ENCODE data around the gene SLC5A12. TPM values are rescaled to one million over a fixed set of nuclear protein-coding genes. Genes with fewer than 3 reads are reported as not detected.

The SLC5A12 gene
- polyA plus RNA-seq, 1 donor = 0.03 TPM

DNA sequence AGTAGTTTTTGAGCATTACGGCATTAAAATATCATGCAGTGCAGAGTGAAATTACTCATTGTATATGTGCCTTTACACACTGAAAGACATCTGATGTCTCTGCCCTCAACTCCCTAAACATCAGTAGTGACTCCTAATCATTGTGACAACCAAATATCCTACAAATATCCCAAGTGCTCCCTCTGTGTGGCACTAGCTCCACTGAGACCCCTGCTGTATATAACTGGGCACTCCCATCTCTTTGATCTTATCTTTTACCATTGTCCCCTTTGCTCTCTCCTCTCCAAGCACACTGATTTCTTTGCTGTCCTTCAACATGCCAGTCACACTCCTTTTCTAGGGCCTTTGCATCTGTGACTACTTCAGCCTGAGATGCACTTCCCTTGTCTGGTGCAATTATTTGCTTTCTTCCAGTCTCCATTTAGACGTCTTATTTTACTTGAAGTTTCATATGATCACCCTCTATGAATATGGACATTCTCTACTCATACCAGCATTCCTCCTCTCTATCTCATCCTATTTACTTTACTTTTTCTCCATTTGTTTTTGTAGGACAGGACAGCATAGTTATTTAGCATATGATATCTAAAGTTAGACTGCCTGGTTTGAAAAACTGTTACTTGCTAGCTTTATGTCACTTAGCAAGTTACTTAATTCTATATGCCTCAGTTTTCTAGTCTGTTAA, 2.4 kb downstream of the SLC5A12 start:
- DNase-seq = no peak

DNA sequence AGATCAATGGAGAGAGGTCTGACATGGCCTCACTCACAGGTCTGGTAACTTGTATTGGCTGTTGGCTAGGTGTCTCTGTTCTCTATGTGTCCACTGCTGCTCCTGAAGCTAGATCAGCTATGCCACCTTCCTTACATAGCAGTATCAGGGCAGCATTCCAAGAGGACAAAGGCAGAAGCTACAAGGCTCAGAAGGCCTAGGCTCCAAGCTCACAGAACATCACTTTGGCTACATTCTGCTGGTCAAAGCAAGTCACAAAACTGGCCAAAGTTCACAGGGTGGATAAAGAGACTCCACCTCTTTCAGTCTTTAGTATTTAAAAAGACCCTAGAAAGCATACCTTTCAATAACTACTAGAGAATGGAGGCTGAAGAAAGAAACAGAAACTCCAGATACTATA, 4.1 kb downstream of the SLC5A12 start:
- no peak for DNase-seq

DNA sequence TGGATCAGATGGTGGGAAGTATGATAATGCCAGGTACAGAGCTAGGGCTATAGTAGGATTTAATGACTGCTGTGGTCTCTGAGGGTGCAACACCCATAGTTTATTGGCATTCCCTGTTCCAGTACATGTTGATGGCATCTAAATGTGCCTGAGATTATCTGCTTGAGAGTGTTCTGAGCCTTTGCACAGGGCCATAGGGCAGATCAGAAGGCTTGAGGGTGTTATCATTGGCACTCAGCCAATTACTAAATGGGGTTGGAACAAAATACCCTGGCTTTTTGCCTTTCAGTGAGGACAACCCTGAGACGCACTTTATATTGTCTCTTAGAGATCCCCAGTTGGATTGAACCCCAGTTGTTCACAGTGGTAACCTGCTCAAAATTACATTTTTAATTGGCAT, 6.7 kb downstream of the SLC5A12 start:
- no peak for DNase-seq

DNA sequence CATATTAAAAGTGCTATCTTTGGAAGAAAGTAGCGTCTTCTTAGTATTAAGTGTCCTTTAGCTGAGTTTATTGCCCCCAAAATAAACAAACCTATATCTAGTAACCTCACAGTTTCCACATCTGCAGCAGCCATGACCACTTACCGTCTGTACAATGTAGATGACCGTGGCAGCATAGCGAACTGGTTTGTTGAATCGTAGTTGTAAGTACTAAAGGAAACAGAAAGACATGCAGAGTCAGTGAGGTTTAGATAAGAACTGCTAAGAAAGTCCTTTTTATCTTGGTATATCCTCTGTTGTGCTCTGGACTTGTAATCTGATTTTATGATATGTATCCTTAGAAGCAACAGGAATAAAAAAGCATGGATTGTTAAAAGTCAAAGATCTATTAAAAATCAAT, 9.4 kb downstream of the SLC5A12 start:
- DNase-seq = no peak

DNA sequence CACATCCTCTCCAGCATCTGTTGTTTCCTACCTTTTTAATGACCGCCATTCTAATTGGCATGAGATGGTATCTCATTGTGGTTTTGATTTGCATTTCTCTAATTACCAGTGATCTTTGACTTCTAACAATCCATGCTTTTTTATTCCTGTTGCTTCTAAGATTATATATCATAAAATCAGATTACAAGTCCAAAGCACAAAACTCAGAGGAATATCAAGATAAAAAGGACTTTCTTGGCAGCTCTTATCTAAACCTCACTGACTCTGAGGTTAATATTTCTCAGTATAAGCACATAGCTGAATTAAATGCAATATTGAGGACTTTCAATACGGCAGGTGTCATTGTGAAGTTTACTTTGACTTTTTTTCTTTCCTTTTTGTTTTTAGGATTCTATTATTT, 11.4 kb downstream of the SLC5A12 start:
- no peak for DNase-seq

DNA sequence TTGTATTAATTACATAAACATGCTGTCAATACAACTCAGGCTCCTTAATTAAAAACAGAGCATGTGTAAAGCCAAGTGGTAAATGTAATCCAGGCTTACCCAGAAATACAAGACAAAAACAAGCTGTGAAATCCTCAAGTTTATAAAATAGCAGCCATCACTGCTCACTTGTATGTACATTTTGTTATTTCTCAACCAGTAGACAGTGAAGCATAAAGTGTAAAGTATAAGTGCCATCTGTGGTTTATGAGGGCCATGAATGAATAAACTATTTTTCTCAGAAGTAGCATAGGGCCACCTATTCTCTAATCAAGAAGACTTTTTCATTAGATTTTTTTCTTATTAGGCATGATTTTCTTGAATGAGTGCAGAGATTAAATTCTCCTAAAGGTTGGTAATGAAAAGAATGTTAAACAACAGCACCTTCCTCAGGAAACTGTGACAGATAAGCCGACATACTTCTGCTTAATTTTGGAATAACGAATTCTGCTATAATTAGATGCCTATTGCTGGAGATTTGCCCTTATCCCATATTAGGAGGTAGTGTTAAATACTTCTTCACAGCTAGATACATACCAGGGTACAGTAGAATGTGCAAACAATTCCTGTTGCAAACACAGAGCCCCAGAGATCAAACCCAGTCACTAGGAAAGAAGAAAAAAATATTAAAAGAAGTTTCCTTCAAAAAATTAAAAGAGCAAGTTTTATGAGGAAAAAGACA, 13.0 kb downstream of the SLC5A12 start:
- DNase-seq = no peak

DNA sequence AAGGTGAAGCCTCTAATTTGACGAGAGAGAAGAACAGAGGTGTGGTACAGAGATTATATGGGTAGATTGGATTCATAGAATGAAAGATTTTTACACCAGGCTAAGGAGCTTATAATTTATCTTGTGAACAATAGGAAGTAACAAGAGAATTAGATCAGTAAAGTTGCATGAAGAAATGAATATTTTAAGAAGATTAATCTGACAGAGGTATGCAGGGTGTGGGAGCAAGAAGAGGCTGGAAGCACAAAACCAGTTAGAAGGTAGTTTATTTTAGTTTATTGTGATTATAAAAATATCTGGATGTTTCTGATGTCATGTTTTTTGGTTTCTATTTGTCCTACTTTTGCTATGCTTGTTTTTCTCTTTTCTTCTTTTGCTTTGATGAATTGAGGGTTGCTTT, 15.7 kb downstream of the SLC5A12 start:
- no peak for DNase-seq

DNA sequence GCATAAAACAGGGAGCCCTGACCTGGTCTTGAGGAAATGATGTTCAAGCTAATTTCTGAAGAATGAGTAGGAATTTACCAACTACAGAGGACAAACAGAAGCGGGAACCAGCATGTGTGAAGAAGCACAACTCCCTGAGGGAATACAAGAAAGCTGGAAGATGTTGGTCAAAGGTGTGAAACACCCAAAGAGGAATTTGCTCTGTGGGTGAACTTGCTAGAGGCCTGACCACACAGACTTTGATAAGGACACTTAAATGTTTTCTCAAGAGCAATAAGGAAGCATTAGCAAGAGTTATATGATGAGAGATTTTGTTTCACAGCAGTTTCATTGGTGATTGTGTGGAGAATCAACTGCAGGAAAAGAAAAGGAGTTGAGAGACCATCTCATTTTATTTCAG, 17.6 kb downstream of the SLC5A12 start:
- no peak for DNase-seq

DNA sequence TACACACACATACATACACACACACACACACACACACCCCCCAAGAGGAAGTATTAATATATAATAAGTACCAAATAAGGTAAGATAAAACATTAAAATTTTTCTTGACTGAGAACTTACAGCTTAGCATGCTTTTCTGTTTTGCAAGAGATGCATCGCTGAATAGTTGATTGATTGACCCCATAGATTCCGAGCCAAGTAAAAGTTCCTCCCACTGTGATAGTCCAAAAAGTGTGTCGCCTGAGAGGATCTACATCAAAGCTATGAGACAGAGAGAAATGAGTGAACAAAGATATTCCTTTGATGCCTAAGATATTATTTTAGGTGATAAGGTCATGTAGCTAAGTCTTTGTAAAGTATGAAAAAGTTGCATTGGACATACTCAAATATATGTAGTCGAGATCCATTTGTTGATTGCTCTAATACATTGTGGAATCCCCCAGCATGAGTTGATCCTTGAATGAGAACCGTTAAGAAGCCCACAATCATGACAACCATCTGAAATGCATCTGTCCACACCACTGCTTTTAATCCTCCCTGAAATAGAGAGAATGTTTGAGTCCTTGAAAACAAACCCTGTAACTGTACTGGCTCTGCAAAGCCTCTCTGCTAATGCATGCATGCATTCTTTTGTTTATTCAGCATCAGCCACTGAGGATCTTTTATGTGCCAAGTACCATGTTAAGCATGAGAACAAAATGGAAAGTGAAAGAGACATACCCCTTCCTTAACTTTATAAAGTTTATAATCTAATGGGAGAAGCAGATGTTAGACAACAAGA, 18.3 kb downstream of the SLC5A12 start:
- no peak for DNase-seq

DNA sequence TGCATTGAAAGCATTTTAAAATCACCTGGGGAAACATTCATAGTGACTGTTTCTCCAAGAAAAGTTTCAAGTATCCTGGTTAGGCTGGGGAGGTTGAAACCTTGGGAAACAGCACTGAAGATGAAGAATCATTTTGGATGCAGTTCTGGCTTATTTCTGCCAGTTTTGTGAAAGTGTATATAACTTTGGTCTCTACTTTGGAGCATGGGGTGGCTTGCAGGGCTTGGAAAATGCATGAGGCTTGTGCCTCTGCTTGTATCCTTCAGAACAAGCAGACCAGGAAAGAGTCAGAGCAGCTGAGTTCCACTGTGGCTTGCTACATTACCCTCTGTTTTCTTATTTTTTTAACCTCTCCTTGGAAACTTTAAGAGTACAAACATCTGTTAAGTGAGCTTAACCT, 19.5 kb downstream of the SLC5A12 start:
- peak; percentile 71 for DNase-seq

DNA sequence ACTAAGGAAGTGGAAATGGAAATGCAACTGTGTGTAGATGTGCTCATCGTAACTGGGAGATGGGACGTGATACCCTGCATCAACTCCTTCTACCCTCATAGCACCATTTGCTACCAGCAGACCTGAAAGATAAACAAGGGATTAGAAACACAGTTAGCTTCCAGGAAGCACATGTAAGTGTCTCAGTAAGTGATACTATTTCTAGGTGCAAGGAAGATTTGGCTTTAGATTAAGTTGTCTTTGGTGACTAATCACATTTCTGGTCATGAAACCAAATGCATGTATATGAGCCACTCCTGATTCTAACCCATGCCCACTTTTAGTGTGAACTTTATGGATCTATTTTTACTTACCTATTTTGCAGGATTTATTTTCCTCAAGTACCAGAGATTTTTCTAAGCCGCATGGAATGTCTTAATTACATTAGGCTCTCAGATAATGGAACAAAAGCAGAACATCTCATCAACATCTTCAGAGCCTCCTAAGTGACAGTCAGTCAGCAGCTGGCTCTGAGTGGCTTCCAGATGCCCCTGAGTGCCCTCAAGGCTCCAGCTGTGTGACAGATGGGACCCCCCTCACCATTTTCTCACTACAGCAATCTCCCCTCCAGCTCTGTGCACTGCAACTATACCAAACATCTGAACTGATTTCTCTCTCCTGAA, 21.2 kb downstream of the SLC5A12 start:
- DNase-seq = no peak

DNA sequence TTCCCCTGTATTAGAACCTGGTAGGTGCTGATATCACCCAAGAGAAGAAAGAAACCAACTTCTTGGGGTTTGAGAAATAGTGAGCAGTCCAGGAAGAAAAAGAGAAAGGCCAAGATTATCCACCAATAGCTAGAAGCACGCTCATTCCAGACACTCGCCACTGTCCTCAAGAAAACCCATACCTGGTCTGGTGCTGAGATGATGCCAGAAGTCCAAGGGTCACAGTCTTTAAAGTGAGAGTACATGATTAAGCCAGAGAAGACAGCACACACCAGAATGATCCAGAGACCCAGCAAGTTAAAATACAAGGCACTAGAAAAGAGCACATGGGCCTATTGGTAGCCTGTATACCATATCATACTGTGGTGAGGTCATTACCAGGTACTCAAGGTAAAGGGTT, 23.6 kb downstream of the SLC5A12 start:
- no peak for DNase-seq

DNA sequence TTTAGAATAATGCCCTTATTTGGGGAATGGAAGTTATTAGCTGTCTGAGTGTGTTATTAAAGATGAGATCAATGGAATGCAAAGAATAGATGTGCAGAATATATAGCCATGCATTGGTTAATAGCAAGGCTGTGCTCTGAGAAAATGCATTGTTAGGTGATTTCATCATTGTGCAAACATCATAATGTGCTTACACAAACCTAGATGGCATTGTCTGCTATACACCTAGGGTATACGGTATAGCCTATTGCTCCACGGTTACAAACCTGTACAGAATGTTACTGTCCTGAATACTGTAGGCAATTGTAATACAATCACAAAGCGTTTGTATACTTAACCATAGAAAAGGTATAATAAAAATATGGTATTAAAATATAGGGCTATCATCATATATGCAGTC, 25.5 kb downstream of the SLC5A12 start:
- no peak for DNase-seq

DNA sequence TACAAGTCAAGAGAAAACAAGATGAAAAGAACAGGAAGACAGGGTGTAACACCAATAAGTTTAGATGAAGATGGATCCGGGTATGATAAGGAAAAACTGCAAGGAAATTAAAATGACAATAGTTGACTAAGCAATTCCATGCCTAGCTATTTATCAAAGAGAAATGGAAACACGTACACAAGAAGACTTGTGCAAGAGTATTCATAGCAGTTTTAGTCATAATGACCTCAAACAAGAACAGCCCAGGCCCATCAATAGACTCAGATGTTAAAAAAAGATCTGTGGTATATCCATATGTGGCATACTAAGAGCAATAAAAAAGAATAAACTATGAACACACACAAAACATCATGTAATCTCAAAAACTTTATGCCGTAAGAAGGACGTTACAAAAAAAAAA, 33.2 kb downstream of the SLC5A12 start:
- no peak for DNase-seq

DNA sequence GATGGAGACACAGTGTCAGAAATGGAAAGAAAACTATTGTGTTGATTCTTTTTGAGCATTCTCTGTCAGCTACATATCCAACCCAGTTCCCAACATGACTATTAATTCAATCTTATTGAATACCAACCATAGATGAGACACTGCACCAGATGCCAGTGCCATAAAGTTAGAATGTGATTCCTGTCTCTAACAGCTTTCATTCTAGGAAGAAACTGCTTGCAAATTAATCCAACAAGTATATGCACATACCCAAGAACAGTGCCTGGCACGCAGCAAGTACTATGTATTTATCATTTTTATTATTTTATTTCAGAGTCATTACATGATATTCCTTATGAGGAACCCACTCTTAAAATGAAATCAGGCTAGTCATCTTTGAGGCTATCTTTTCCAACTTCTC, 34.5 kb downstream of the SLC5A12 start:
- no peak for DNase-seq

DNA sequence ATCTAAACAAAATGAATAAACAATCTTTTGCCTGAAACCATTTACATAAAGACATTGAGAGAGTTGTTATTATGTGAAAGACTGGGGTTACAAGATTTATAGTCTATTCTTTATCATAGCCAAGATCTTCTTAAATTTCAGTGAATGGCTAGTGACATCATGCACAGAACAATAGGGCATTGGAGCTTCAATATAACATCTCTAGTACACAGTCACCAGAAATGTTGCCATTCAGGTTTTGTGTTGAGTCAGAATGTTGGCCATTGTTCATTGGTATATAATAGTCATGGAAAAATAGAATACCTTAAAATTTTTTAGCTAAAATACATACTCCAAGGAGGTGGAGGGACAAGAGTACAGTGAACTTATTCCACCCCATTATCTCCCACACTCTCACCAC, 44.3 kb downstream of the SLC5A12 start:
- no peak for DNase-seq

DNA sequence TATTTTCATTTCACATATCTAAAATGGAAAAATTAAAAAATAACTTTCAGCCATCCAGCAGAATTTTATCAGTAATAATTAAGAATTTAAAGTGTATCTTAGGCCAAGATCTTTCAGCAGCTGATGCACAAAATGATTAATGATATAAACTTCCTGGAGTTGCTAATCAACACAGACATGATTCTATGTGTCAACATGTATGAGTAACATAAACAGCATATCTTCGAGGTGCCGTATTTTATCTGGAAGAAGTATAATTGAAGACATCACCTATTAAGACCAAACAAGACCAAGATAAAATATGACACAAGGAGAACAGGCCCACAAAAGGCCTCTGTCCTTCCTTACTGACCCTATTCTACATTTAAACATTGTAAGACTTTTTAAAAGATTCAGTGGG, 45.2 kb downstream of the SLC5A12 start:
- DNase-seq = no peak

DNA sequence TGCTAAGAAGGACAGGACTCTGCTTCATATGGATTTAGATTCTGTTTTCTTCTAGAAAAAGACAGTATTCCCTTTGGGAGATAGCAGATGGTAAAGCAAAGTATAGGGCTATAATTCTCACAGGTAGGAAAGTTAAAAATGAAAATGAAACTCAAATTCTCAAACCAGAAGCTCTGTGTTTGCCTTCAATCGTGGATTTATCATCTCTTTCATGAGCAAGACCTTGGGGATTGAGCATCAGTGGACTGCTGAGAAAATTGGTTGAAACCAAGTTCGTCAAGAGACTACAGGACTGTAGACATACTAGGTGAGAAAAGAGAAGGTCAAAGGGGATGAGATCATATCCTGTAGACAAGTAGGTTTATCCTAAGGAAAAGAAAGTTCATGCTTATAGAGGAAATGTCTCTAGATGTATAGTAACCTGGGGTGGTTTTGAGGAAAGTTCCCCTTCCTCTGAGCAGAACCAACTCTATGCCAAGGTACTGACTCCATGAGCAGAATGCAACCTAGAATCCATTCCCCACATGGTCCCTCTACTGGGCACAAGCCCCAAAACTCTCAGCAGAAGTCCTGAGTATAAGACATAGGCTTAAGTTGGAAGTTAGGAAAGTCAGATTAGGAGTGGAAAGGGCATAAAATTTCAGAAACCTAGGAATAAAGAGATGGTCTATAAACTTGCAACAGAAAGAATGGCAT, 46.5 kb downstream of the SLC5A12 start:
- DNase-seq = no peak

DNA sequence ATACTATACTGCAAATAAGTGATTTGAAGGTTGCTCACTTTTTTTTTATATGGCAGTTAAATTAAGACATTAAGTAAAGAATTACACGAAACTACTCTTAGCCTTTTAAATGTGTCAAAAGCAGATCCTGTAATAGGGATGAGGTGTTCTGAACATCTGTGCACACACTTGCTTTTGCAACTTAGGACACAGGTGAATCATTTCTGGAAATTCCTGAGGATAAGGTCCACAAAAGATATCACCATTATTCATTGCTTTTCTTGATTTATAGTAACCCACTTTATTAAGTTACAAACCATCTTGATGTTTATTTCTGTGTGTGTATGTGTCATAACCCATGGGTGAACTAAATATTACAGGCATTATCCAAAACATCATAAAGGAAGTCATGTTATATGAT, 55.9 kb downstream of the SLC5A12 start:
- DNase-seq = no peak

DNA sequence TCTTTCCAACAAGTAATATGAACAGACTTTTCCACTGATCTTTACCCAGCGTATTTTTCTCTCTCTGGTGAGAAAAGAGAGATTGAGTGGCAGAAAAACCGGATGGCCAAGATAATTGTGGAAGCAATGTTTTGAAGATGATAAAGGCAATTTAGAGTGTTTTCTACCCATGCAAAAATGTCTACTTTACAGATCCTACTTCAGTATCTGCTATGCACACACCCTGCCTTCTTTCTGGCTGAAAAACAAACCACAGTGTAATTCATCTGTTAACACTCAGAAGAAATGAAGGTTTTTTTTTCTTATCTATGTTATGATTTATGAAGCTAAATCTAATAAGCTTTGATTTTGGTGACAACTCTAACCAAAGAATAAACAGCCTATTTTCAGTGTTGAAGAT, 56.8 kb downstream of the SLC5A12 start:
- DNase-seq = no peak

DNA sequence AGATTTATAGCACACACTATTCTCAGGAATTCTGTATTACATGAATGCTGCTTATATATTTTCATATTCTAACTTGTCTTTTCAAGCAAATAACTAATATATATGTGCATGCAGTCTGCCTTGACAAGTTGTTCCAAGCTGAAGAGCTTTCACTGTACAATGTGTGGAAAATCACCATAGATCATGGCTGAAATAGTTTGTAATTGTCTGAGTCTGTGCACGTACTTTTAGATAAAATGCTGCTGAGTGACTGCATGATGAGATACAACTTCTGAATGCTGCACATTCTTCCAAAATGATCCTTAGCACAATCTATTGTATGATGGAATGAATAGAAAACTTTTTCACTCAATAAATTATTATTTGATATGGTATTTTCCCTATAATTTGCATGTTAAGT, 58.9 kb downstream of the SLC5A12 start:
- DNase-seq = no peak

DNA sequence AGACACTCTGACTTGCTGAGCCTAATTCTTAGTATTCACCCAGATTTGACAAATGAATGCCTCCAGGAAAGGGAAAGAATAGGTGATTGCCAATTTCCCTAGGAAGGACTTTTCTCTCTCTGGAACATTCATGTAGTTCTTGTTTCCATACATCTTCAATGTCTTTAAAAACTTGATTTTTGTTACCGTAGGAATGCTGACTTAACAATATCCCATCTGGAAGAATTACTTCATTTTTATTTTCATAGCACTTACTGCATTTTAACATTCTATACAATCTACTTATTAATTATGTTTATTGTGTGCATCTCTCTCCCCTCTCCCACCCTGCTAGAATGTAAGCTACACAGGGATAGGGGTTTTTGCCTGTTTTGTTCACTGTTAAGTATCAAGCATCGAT, 66.6 kb downstream of the SLC5A12 start:
- no peak for DNase-seq

DNA sequence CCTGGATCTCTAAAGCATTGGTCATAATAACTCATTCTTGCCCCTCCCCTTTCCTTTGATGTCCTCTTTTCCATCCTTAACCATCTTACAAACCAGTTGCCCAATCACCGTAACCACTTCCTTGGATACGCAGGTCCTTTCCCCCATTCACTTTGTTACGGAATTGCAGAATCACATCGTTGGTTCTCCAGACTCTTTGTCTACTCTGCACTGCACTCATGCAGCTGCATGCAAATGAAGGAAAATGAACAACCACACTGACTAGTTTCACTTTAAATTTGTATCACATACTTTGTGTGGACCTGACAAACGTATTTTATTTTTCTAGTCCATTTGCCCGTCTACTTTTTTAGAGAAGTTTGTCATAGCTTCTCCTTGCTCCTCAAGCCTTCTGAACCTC, 69.9 kb downstream of the SLC5A12 start:
- no peak for DNase-seq
